Measurements from ENCODE around the gene NEBL.

NEBL gene

DNA sequence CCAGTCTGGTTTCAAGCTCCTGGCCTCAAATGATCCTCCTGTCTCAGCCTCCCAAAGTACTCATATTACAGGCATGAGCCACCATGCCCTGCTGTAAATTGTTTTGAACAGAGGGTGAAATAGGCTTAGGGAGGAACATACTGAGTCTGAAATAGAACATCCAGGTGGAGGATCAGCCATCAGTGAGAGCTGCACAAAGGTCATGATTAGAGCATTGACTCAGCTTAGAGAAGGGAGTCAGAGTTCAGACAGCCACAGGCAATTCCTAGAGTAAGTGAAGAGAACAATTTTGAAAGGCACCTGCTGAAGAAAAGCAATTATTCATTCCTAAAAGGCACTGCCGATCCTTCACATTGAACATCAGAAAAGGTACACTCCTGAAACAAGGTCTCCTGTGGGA is 15.9 kb upstream of the NEBL start:
- no peak for TF ChIP-seq EZH2 (IDR thresholded peaks at IDR 0.05; ENCODE audit: borderline replicate concordance, low read length)
- TF ChIP-seq, protein P1, sequence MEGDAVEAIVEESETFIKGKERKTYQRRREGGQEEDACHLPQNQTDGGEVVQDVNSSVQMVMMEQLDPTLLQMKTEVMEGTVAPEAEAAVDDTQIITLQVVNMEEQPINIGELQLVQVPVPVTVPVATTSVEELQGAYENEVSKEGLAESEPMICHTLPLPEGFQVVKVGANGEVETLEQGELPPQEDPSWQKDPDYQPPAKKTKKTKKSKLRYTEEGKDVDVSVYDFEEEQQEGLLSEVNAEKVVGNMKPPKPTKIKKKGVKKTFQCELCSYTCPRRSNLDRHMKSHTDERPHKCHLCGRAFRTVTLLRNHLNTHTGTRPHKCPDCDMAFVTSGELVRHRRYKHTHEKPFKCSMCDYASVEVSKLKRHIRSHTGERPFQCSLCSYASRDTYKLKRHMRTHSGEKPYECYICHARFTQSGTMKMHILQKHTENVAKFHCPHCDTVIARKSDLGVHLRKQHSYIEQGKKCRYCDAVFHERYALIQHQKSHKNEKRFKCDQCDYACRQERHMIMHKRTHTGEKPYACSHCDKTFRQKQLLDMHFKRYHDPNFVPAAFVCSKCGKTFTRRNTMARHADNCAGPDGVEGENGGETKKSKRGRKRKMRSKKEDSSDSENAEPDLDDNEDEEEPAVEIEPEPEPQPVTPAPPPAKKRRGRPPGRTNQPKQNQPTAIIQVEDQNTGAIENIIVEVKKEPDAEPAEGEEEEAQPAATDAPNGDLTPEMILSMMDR (IDR thresholded peaks at IDR 0.05; ENCODE audit: low read length), result no peak
- H3K9me3 ChIP-seq (ENCODE audit: low read length), result no peaks in the 10 kb centered on the region
- H4K20me1 ChIP-seq (ENCODE audit: insufficient read depth, low read length), result no peaks in the 10 kb centered on the region
- H2AFZ ChIP-seq (ENCODE audit: low read length), result no peak overlapping the region
- H3K9me2 ChIP-seq (ENCODE audit: low read depth, low read length), result no peaks in the 10 kb centered on the region
- no peaks in the 10 kb centered on the region for H3F3A ChIP-seq (ENCODE audit: insufficient read depth, low read length)
- H3K27me3 ChIP-seq (ENCODE audit: insufficient read depth, low read length), result no peaks in the 10 kb centered on the region
- H3K4me2 ChIP-seq (ENCODE audit: low read length), result no peak overlapping the region
- H3K4me3 ChIP-seq (ENCODE audit: low read depth, low read length, poor library complexity, severe bottlenecking), result no peak overlapping the region
- no peaks in the 10 kb centered on the region for H3K36me3 ChIP-seq (ENCODE audit: insufficient read depth, low read length)
- no peaks in the 10 kb centered on the region for H3K79me2 ChIP-seq (ENCODE audit: insufficient read depth, low read length)
- H3K9ac ChIP-seq (ENCODE audit: low read length), result no peak overlapping the region
- H3K4me1 ChIP-seq (ENCODE audit: insufficient read depth, low read length, severe bottlenecking), result no peaks in the 10 kb centered on the region
- H3K27ac ChIP-seq (ENCODE audit: low read depth, low read length, poor library complexity, severe bottlenecking), result no peak overlapping the region

DNA sequence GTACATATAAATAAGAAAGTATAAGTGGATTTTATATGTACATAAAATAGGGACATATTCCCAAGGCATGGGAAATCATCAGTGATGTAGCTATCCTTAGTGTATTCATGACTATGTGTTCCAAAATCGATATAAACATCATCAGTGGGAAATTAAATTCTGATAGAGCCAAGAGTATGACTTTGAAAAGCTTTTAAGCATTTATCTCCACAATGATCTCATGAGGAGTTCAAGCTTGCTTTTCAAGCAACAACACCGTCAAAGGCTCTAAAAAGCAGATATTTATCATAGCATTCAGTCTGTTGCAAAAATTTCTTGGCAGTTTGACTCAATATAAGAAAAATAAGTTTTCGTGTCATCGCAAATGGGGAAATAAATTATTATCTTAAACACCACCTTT is 14.5 kb upstream of the NEBL start:
- no peaks in the 10 kb centered on the region for H3F3A ChIP-seq (ENCODE audit: insufficient read depth, low read length)
- H3K4me2 ChIP-seq (ENCODE audit: low read length), result no peak overlapping the region
- H4K20me1 ChIP-seq (ENCODE audit: insufficient read depth, low read length), result no peaks in the 10 kb centered on the region
- H3K36me3 ChIP-seq (ENCODE audit: insufficient read depth, low read length), result no peaks in the 10 kb centered on the region
- no peak overlapping the region for H2AFZ ChIP-seq (ENCODE audit: low read length)
- H3K4me1 ChIP-seq (ENCODE audit: insufficient read depth, low read length, severe bottlenecking), result no peaks in the 10 kb centered on the region
- no peak overlapping the region for H3K27ac ChIP-seq (ENCODE audit: low read depth, low read length, poor library complexity, severe bottlenecking)
- H3K27me3 ChIP-seq (ENCODE audit: insufficient read depth, low read length), result no peaks in the 10 kb centered on the region
- no peaks in the 10 kb centered on the region for H3K79me2 ChIP-seq (ENCODE audit: insufficient read depth, low read length)
- no peak overlapping the region for H3K4me3 ChIP-seq (ENCODE audit: low read depth, low read length, poor library complexity, severe bottlenecking)
- TF ChIP-seq, protein P1 (IDR thresholded peaks at IDR 0.05; ENCODE audit: low read length), result no peak
- no peak for TF ChIP-seq EZH2 (IDR thresholded peaks at IDR 0.05; ENCODE audit: borderline replicate concordance, low read length)
- no peaks in the 10 kb centered on the region for H3K9me3 ChIP-seq (ENCODE audit: low read length)
- H3K9me2 ChIP-seq (ENCODE audit: low read depth, low read length), result no peaks in the 10 kb centered on the region
- no peak overlapping the region for H3K9ac ChIP-seq (ENCODE audit: low read length)

DNA sequence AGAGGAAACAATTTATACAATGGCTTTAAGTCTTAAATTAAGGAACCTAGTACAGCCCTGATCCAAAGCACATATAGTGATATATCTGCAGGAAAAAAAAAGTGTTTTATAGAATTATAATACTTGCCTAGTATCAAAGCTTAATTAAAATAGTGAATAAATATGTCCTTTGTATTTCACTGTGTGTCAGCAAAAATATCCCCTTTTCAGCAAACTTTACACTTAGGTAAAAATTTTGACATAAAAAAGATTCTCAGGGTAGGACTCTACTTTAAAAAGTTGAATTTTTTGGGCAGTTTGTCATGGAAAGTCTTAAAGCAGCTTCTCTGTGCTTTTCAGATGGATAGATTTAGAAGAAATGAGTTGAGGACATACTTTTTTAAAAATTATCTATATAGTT is 12.7 kb upstream of the NEBL start:
- Histone ChIP-seq H3F3A (ENCODE audit: insufficient read depth, low read length) (no peaks in the 10 kb centered on the region), H3K9me2 (ENCODE audit: low read depth, low read length) (no peaks in the 10 kb centered on the region), H4K20me1 (ENCODE audit: insufficient read depth, low read length) (no peaks in the 10 kb centered on the region), H3K27me3 (ENCODE audit: insufficient read depth, low read length) (no peaks in the 10 kb centered on the region), H3K79me2 (ENCODE audit: insufficient read depth, low read length) (no peaks in the 10 kb centered on the region), H3K4me3 (ENCODE audit: low read depth, low read length, poor library complexity, severe bottlenecking) (no peak overlapping the region), H3K9me3 (ENCODE audit: low read length) (no peaks in the 10 kb centered on the region), H3K4me2 (ENCODE audit: low read length) (no peak overlapping the region), H3K36me3 (ENCODE audit: insufficient read depth, low read length) (no peaks in the 10 kb centered on the region), H3K9ac (ENCODE audit: low read length) (no peak overlapping the region), H3K27ac (ENCODE audit: low read depth, low read length, poor library complexity, severe bottlenecking) (no peak overlapping the region), H3K4me1 (ENCODE audit: insufficient read depth, low read length, severe bottlenecking) (no peaks in the 10 kb centered on the region), H2AFZ (ENCODE audit: low read length) (no peak overlapping the region)
- TF ChIP-seq, protein P1 (IDR thresholded peaks at IDR 0.05; ENCODE audit: low read length), result no peak
- no peak for TF ChIP-seq EZH2 (IDR thresholded peaks at IDR 0.05; ENCODE audit: borderline replicate concordance, low read length)
